Ovary (tissue), 9 donors: ENCODE data around the gene OR10T2. TPM values are rescaled to one million over a fixed set of nuclear protein-coding genes. Genes with fewer than 3 reads are reported as not detected.

Source experiments
- DNase-seq, 5 donors: peaks; one replicate each; pipeline ENCODE4 v3.0.0-alpha.2; 2019 to 2020
- H3K27ac ChIP-seq, 2 donors: fragments of 200-600 bp; one replicate each; pipeline versions ENCODE4 v1.5.1 to v1.8.0; 2019 to 2022
- H3K27me3 ChIP-seq: fragments of 200-600 bp; one replicate; pipeline ENCODE4 v1.8.0; 2022
- H3K36me3 ChIP-seq: fragments of 200-600 bp; sonication (generic); one replicate; pipeline ENCODE4 v1.5.1; 2019
- H3K4me1 ChIP-seq: one replicate; pipeline ENCODE4 v1.8.1; 2013; ENCODE audit warnings: mild to moderate bottlenecking, moderate library complexity; ENCODE audit not compliant: insufficient read depth
- H3K4me3 ChIP-seq: fragments of 200-600 bp; sonication (generic); one replicate; pipeline ENCODE4 v1.5.1; 2017
- H3K9me3 ChIP-seq, 2 donors: fragments of 200-600 bp in 1 of 2; sonication (generic) in 1 of 2; one replicate each; pipeline versions ENCODE4 v1.5.1 to v1.8.1; 2013 to 2019; ENCODE audit warnings: mild to moderate bottlenecking in 1 of 2, moderate library complexity in 1 of 2
- EP300 ChIP-seq: sonication (generic); formaldehyde crosslinking; IDR thresholded peaks from one replicate; pipeline ENCODE4 v1.6.1; 2017; ENCODE audit warnings: antibody characterized with exemption
- POLR2A ChIP-seq: fragments of 450-650 bp; IDR thresholded peaks from one replicate; pipeline ENCODE4 v1.6.1; 2017; ENCODE audit warnings: antibody characterized with exemption, mild to moderate bottlenecking, moderate library complexity
- WGBS, 3 donors: extraction: QIAGEN DNeasy Blood & Tissue Kit in 1 of 3; methylation state at CpG; one replicate each; pipeline versions ENCODE4 v1.1.5 to v1.1.7; 2013 to 2017; 5-methylcytosine and 5-hydroxymethylcytosine counted together
- intact Hi-C, 4 donors: fragments of 100-400 bp; cut with DNase I; formaldehyde crosslinking; loops; one replicate each; pipeline versions ENCODE4 v1.11.0 to v1.15.1; 2022 to 2023
- polyA plus RNA-seq, 2 donors: library from polyadenylated mRNA; stranded (reverse); fragments of 200-250 nt in 1 of 2; fragments of 350-450 nt in 1 of 2; fragmentation: Illumina TruSeq in 1 of 2; extraction: RNeasy Lipid Tissue Mini Kit (QIAGEN cat#74804) in 1 of 2; gene quantifications; one replicate each; pipeline ENCODE4 v1.2.3, GENCODE V29; 2013 to 2014
- total RNA-seq, 7 donors: library from RNA; depleted of rRNA in 2 of 7; stranded (reverse); fragments of >200 nt in 2 of 7; fragmentation: NEBNext Ultra II Directional in 3 of 7; extraction: Animal tissue kit (Norgen Biotek cat#: 25700) in 3 of 7; gene quantifications; one replicate each; pipeline versions ENCODE4 v1.1.0 to v1.2.4, GENCODE V29; 2016 to 2023
- TF ChIP-seq, protein P1 (sequence below), 3 donors: fragments of 450-650 bp in 2 of 3; fragments of 200-600 bp in 1 of 3; IDR thresholded peaks; one replicate each; pipeline versions ENCODE4 v1.5.1 to v1.8.0; 2016 to 2022; ENCODE audit warnings: antibody characterized with exemption in 3 of 3, mild to moderate bottlenecking in 1 of 3
- donor health status: DM: no; HTN: no; CAD: no; lungs with moderate emphysema.
- donor health status: DM: no; HTN: no; CAD: no.
- donor health status: Bipolar disorder and iron deficiency.
- donor health status: DM: yes; HTN: yes; CAD: no.
- donor health status: DM: no; HTN: no; CAD: no.
- donor health status: DM: yes; HTN: yes; CAD: no.

OR10T2 gene
- total and polyA plus RNA-seq, 9 donors: not detected

DNA sequence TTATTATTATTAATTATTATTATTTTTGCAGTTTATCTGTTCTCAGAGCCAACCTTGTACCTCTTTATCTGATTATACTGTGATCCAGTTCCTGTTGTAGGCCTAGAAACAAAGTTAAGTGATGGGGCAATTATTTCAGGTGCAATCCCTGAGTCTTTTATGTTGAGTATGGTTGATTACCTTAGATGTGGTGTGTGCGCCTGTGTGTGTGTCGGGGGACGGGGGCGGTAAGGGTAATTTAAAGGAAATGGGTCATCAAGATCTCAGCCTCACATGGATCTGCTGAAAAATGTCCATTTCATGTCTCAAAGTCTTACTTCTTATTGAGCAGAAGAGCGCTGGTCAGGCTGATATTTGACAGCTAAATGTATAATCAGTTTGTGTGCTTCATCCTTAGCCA, 7.8 kb upstream of the OR10T2 start:
- H3K4me3 ChIP-seq: no peak overlapping the region
- H3K27me3 ChIP-seq: no peaks in the 10 kb centered on the region
- no peaks in the 10 kb centered on the region for H3K36me3 ChIP-seq
- no peak overlapping the region for H3K27ac ChIP-seq
- no peaks in the 10 kb centered on the region for H3K4me1 ChIP-seq
- DNase-seq: no peak
- WGBS, 3 donors: 85 to 93% (median 85%) methylated on average over 5 of the region's 5 CpGs
- TF ChIP-seq POLR2A (no peak), EP300 (no peak)
- TF ChIP-seq, protein P1, sequence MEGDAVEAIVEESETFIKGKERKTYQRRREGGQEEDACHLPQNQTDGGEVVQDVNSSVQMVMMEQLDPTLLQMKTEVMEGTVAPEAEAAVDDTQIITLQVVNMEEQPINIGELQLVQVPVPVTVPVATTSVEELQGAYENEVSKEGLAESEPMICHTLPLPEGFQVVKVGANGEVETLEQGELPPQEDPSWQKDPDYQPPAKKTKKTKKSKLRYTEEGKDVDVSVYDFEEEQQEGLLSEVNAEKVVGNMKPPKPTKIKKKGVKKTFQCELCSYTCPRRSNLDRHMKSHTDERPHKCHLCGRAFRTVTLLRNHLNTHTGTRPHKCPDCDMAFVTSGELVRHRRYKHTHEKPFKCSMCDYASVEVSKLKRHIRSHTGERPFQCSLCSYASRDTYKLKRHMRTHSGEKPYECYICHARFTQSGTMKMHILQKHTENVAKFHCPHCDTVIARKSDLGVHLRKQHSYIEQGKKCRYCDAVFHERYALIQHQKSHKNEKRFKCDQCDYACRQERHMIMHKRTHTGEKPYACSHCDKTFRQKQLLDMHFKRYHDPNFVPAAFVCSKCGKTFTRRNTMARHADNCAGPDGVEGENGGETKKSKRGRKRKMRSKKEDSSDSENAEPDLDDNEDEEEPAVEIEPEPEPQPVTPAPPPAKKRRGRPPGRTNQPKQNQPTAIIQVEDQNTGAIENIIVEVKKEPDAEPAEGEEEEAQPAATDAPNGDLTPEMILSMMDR (IDR thresholded peaks at IDR 0.05): no peak
- no peaks in the 10 kb centered on the region for H3K9me3 ChIP-seq
- intact Hi-C loops: no loop called here

DNA sequence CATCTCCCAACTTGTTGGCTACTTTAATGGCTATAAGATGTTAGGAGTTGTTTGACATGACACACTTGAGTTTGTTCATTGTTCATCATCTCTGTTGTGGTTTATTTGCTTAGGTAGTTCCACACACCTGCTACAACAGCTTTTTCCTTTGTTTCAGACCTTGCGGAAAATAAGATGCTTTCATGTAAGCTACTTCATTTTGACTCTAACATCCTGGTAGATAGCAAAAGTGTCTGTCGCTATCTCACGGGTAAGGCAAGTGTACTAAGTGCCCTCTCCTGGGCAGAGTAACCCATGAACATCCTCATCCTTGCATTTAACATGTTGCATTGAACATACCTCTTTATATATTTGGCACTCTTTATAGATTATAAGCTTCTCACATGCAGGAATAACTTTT, 1.6 kb upstream of the OR10T2 start:
- 83 to 88% (median 86%) methylated on average over 3 of the region's 3 CpGs for WGBS, 3 donors
- intact Hi-C loops: no loop called here
- no peaks in the 10 kb centered on the region for H3K27me3 ChIP-seq
- TF ChIP-seq EP300 (no peak), POLR2A (no peak)
- TF ChIP-seq, protein P1 (IDR thresholded peaks at IDR 0.05): no peak
- DNase-seq: no peak
- H3K4me3 ChIP-seq: no peak overlapping the region
- no peak overlapping the region for H3K27ac ChIP-seq
- no peaks in the 10 kb centered on the region for H3K4me1 ChIP-seq
- H3K9me3 ChIP-seq: no peaks in the 10 kb centered on the region
- no peaks in the 10 kb centered on the region for H3K36me3 ChIP-seq

- H3K27ac ChIP-seq: no peak overlapping the region
- TF ChIP-seq, protein P1 (IDR thresholded peaks at IDR 0.05): no peak
- TF ChIP-seq EP300: no peak
- TF ChIP-seq POLR2A: no peak
- no peaks in the 10 kb centered on the region for H3K4me1 ChIP-seq
- no peak overlapping the region for H3K4me3 ChIP-seq
- H3K36me3 ChIP-seq: no peaks in the 10 kb centered on the region
- H3K27me3 ChIP-seq: no peaks in the 10 kb centered on the region
- intact Hi-C loops: no loop called here
- WGBS, 3 donors: 88 to 89% (median 89%) methylated on average over 3 of the region's 3 CpGs
- DNase-seq: no peak
- no peaks in the 10 kb centered on the region for H3K9me3 ChIP-seq
Observed at GRCh38 chr1:158396646-158397045, 2.6 kb downstream of the OR10T2 start.

DNA sequence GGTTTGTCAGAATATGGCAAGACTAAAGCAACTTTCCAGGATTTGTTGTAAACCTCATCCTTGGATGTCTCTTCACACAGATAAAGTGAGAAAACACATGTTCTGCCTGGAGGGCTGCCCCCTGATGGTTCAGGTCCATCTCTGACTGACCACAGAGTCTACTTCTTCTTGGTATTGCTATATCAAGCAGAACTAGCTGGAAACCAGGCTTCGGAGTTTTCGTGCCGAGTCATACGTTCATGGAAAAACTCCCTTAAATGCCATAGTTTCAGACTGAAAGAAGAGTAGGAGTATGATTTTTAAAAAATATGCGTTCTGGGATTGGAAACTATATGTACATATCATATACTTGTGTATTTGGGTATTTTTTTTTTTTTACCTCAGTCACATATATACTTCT, 5.8 kb downstream of the OR10T2 start:
- H3K9me3 ChIP-seq: no peaks in the 10 kb centered on the region
- H3K27me3 ChIP-seq: no peaks in the 10 kb centered on the region
- intact Hi-C loops: no loop called here
- no peak overlapping the region for H3K27ac ChIP-seq
- WGBS, 3 donors: 92 to 97% (median 94%) methylated on average over 5 of the region's 5 CpGs
- TF ChIP-seq POLR2A: no peak
- no peak for TF ChIP-seq EP300
- TF ChIP-seq, protein P1 (IDR thresholded peaks at IDR 0.05): no peak
- H3K36me3 ChIP-seq: no peaks in the 10 kb centered on the region
- DNase-seq: no peak
- H3K4me3 ChIP-seq: no peak overlapping the region
- H3K4me1 ChIP-seq: no peaks in the 10 kb centered on the region

DNA sequence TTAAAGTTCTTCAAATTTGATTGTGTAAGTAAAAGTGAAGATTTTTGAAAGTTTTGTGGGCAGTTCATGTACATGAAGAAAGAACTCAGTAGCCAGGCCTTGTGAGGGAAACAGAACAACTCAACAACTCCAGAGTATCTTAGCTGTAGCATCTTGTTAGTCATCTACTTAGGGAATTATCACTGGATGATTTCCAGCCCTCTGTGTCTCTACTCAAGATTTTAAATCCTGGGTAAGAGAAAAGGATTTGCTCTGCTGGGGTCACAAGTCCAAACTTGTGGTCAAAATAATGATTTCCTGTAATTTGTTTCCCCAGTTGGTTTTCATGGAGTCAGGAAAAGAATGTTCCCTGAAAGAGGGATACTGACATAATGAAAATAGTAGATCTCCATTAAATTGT, 8.2 kb downstream of the OR10T2 start:
- no peak overlapping the region for H3K4me3 ChIP-seq
- H3K27me3 ChIP-seq: no peaks in the 10 kb centered on the region
- H3K36me3 ChIP-seq: no peaks in the 10 kb centered on the region
- no peak for DNase-seq
- TF ChIP-seq, protein P1 (IDR thresholded peaks at IDR 0.05): no peak
- TF ChIP-seq POLR2A (no peak), EP300 (no peak)
- no peaks in the 10 kb centered on the region for H3K9me3 ChIP-seq
- intact Hi-C loops: no loop called here
- H3K27ac ChIP-seq: no peak overlapping the region
- no peaks in the 10 kb centered on the region for H3K4me1 ChIP-seq
